GM23338 (cell line): ENCODE results near the gene CYTIP. TPM values are rescaled to one million over a fixed set of nuclear protein-coding genes. Genes with fewer than 3 reads are reported as not detected.

Experiments used
- ATAC-seq: fragments of 200-7000 bp; cut with Tn5 transposase; 3 replicates; pipeline ENCODE4 v1.9.1; 2020
- DNase-seq: peaks from one replicate; pipeline ENCODE4 v3.0.0-alpha.2; 2015; ENCODE audit warnings: low spot score
- H2AFZ ChIP-seq: fragments of 200-600 bp; sonication (generic); 2 replicates; pipeline ENCODE4 v1.8.0; 2016; ENCODE audit warnings: antibody characterized with exemption, mild to moderate bottlenecking, moderate library complexity
- H3F3A ChIP-seq: fragments of 200-600 bp; sonication (generic); replicated peaks from 2 replicates; pipeline ENCODE4 v1.8.0; 2017; ENCODE audit warnings: antibody characterized with exemption, mixed run types, low read depth
- H3K27ac ChIP-seq: fragments of 200-600 bp; sonication (generic); 2 replicates; pipeline ENCODE4 v1.6.1; 2016; ENCODE audit warnings: low read depth
- H3K27me3 ChIP-seq: fragments of 200-600 bp; sonication (generic); 2 replicates; pipeline ENCODE4 v1.8.0; 2016; ENCODE audit warnings: mild to moderate bottlenecking, mixed run types, moderate library complexity; ENCODE audit not compliant: insufficient read depth
- H3K36me3 ChIP-seq: fragments of 200-600 bp; sonication (generic); 2 replicates; pipeline ENCODE4 v1.8.0; 2016; ENCODE audit warnings: mild to moderate bottlenecking; ENCODE audit not compliant: insufficient read depth
- H3K4me1 ChIP-seq: fragments of 200-600 bp; sonication (generic); 2 replicates; pipeline ENCODE4 v1.8.0; 2016; ENCODE audit warnings: mild to moderate bottlenecking, moderate library complexity; ENCODE audit not compliant: insufficient read depth
- H3K4me2 ChIP-seq: fragments of 200-600 bp; sonication (generic); 2 replicates; pipeline ENCODE4 v1.7.1; 2017; ENCODE audit warnings: mixed run types
- H3K4me3 ChIP-seq: fragments of 200-600 bp; sonication (generic); 2 replicates; pipeline ENCODE4 v1.6.1; 2016; ENCODE audit warnings: mixed run types
- H3K79me2 ChIP-seq: fragments of 200-600 bp; sonication (generic); replicated peaks from 2 replicates; pipeline ENCODE4 v1.8.0; 2017; ENCODE audit warnings: mild to moderate bottlenecking; ENCODE audit not compliant: insufficient read depth
- H3K9me2 ChIP-seq: fragments of 200-600 bp; sonication (generic); 2 replicates; pipeline ENCODE4 v1.8.0; 2017; ENCODE audit not compliant: insufficient read depth
- H4K20me1 ChIP-seq: fragments of 200-600 bp; sonication (generic); replicated peaks from 2 replicates; pipeline ENCODE4 v1.8.0; 2017; ENCODE audit warnings: mild to moderate bottlenecking; ENCODE audit not compliant: insufficient read depth
- H3K27ac Mint-ChIP-seq: 2 replicates; pipeline ENCODE4 v1.8.0; 2020; ENCODE audit warnings: inconsistent platforms, mild to moderate bottlenecking, moderate library complexity, mixed read lengths
- H3K27me3 Mint-ChIP-seq: 3 replicates; pipeline ENCODE4 v1.8.0; 2022; ENCODE audit warnings: low read depth, mild to moderate bottlenecking, moderate library complexity, mixed read lengths, inconsistent platforms; ENCODE audit not compliant: insufficient read depth, poor library complexity
- H3K36me3 Mint-ChIP-seq: 3 replicates; pipeline ENCODE4 v1.8.0; 2021; ENCODE audit warnings: low read depth, mild to moderate bottlenecking, inconsistent platforms, moderate library complexity, mixed read lengths
- H3K4me1 Mint-ChIP-seq: 3 replicates; pipeline ENCODE4 v1.8.0; 2020; ENCODE audit warnings: mild to moderate bottlenecking, inconsistent platforms, mixed read lengths
- H3K4me3 Mint-ChIP-seq: 3 replicates; pipeline ENCODE4 v1.8.0; 2021; ENCODE audit warnings: moderate library complexity, mild to moderate bottlenecking, inconsistent platforms, mixed read lengths
- H3K9me3 Mint-ChIP-seq: 3 replicates; pipeline ENCODE4 v1.8.0; 2020; ENCODE audit warnings: moderate library complexity, mild to moderate bottlenecking, inconsistent platforms, mixed read lengths
- NANOG ChIP-seq: IDR thresholded peaks from 2 replicates; pipeline ENCODE4 v1.6.1; 2016; ENCODE audit warnings: antibody characterized with exemption, borderline replicate concordance
- POLR2AphosphoS5 ChIP-seq: IDR thresholded peaks from 2 replicates; pipeline ENCODE4 v1.6.1; 2016; ENCODE audit warnings: antibody characterized with exemption, low read depth
- ZNF114 ChIP-seq: fragments of 250-450 bp; sonication (Bioruptor Pico); IDR thresholded peaks from 2 replicates; pipeline ENCODE4 v1.5.0; 2020; ENCODE audit warnings: mild to moderate bottlenecking, moderate library complexity
- polyA plus RNA-seq: library from polyadenylated mRNA; unstranded; fragments of >200 nt; fragmentation: Nextera tagmentation; extraction: Ambion mirVana; gene quantifications from 2 replicates; pipeline ENCODE4 v1.2.1, GENCODE V29; 2016
- total RNA-seq: library from RNA; depleted of rRNA; stranded (reverse); fragments of >200 nt; shearing (Covaris generic); gene quantifications from 2 replicates; pipeline ENCODE4 v1.2.3, GENCODE V29; 2014
- TF ChIP-seq, protein P1 (sequence below): fragments of 250-450 bp; sonication (Bioruptor Pico); IDR thresholded peaks from 2 replicates; pipeline ENCODE4 v1.5.0; 2020; ENCODE audit warnings: mild to moderate bottlenecking, moderate library complexity
- TF ChIP-seq, protein P2 (sequence below): IDR thresholded peaks from one replicate; pipeline ENCODE4 v1.6.1; 2018; ENCODE audit warnings: antibody characterized with exemption; ENCODE audit not compliant: unreplicated experiment
- TF ChIP-seq, protein P3 (sequence below), 2 experiments: fragments of 200-600 bp in 1 of 2; sonication (generic) in 1 of 2; conservative IDR thresholded peaks; 2 replicates each; pipeline versions ENCODE4 v1.5.1 to v1.6.1; 2016 to 2017; ENCODE audit warnings: antibody characterized with exemption in 2 of 2, low read depth in 2 of 2, mild to moderate bottlenecking in 2 of 2, moderate library complexity in 1 of 2

CYTIP gene
- total and polyA plus RNA-seq, 2 experiments from 2014 or later = not detected

DNA sequence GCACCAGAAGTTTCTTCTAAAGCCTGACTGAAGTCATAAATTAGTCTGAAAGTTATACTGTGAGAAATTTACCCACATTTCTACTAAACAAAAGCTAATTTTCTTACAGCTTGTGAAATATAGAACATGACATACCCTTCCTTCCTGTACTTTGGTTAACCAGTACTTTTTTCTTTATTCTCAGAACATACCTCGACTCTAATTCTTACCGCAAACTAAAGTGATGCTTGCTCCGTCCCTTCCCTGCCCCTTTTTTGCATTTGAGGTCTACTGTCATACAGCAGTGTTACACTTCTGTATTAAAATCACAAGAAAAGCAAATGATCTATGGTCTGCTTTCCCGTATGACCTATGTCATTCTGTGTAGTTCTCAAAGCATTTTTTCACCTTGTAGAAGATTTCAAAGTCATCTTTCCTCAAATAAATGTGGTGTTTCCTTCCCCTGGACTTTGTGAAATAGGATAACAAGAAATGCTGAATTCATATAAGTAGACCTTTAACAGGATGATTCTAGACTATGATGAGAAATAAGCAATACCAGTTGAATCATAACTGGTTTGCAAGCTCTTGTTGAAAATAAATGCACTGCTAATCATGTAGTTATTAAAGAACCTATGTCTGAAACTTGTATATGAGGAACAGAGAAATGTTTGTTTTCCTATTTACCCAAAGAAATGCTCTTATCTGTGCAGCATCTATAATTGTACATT is 30.4 kb downstream of the CYTIP start:
- DNase-seq (no peak), ATAC-seq (no peak)
- Mint-ChIP-seq H3K27ac (no peak overlapping the region), H3K27me3 (no peaks in the 10 kb centered on the region), H3K36me3 (no peaks in the 10 kb centered on the region), H3K4me3 (no peak overlapping the region), H3K4me1 (no peaks in the 10 kb centered on the region), H3K9me3 (no peaks in the 10 kb centered on the region)
- Histone ChIP-seq H3K36me3 (no peaks in the 10 kb centered on the region), H4K20me1 (no peaks in the 10 kb centered on the region), H3K27ac (no peak overlapping the region), H3K9me2 (no peaks in the 10 kb centered on the region), H3K4me2 (no peak overlapping the region), H3K4me3 (no peak overlapping the region), H3F3A (no peaks in the 10 kb centered on the region), H2AFZ (no peak overlapping the region), H3K4me1 (no peaks in the 10 kb centered on the region), H3K79me2 (no peaks in the 10 kb centered on the region), H3K27me3 (no peaks in the 10 kb centered on the region)
- TF ChIP-seq POLR2AphosphoS5 (no peak), ZNF114 (CRISPR knock-in tag) (no peak), NANOG (no peak)
- TF ChIP-seq, protein P1, sequence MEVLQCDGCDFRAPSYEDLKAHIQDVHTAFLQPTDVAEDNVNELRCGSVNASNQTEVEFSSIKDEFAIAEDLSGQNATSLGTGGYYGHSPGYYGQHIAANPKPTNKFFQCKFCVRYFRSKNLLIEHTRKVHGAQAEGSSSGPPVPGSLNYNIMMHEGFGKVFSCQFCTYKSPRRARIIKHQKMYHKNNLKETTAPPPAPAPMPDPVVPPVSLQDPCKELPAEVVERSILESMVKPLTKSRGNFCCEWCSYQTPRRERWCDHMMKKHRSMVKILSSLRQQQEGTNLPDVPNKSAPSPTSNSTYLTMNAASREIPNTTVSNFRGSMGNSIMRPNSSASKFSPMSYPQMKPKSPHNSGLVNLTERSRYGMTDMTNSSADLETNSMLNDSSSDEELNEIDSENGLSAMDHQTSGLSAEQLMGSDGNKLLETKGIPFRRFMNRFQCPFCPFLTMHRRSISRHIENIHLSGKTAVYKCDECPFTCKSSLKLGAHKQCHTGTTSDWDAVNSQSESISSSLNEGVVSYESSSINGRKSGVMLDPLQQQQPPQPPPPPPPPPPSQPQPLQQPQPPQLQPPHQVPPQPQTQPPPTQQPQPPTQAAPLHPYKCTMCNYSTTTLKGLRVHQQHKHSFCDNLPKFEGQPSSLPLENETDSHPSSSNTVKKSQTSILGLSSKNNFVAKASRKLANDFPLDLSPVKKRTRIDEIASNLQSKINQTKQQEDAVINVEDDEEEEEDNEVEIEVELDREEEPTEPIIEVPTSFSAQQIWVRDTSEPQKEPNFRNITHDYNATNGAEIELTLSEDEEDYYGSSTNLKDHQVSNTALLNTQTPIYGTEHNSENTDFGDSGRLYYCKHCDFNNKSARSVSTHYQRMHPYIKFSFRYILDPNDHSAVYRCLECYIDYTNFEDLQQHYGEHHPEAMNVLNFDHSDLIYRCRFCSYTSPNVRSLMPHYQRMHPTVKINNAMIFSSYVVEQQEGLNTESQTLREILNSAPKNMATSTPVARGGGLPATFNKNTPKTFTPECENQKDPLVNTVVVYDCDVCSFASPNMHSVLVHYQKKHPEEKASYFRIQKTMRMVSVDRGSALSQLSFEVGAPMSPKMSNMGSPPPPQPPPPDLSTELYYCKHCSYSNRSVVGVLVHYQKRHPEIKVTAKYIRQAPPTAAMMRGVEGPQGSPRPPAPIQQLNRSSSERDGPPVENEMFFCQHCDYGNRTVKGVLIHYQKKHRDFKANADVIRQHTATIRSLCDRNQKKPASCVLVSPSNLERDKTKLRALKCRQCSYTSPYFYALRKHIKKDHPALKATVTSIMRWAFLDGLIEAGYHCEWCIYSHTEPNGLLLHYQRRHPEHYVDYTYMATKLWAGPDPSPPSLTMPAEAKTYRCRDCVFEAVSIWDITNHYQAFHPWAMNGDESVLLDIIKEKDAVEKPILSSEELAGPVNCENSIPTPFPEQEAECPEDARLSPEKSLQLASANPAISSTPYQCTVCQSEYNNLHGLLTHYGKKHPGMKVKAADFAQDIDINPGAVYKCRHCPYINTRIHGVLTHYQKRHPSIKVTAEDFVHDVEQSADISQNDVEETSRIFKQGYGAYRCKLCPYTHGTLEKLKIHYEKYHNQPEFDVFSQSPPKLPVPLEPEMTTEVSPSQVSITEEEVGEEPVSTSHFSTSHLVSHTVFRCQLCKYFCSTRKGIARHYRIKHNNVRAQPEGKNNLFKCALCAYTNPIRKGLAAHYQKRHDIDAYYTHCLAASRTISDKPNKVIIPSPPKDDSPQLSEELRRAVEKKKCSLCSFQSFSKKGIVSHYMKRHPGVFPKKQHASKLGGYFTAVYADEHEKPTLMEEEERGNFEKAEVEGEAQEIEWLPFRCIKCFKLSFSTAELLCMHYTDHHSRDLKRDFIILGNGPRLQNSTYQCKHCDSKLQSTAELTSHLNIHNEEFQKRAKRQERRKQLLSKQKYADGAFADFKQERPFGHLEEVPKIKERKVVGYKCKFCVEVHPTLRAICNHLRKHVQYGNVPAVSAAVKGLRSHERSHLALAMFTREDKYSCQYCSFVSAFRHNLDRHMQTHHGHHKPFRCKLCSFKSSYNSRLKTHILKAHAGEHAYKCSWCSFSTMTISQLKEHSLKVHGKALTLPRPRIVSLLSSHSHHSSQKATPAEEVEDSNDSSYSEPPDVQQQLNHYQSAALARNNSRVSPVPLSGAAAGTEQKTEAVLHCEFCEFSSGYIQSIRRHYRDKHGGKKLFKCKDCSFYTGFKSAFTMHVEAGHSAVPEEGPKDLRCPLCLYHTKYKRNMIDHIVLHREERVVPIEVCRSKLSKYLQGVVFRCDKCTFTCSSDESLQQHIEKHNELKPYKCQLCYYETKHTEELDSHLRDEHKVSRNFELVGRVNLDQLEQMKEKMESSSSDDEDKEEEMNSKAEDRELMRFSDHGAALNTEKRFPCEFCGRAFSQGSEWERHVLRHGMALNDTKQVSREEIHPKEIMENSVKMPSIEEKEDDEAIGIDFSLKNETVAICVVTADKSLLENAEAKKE (CRISPR knock-in tag) = no peak
- TF ChIP-seq, protein P2, sequence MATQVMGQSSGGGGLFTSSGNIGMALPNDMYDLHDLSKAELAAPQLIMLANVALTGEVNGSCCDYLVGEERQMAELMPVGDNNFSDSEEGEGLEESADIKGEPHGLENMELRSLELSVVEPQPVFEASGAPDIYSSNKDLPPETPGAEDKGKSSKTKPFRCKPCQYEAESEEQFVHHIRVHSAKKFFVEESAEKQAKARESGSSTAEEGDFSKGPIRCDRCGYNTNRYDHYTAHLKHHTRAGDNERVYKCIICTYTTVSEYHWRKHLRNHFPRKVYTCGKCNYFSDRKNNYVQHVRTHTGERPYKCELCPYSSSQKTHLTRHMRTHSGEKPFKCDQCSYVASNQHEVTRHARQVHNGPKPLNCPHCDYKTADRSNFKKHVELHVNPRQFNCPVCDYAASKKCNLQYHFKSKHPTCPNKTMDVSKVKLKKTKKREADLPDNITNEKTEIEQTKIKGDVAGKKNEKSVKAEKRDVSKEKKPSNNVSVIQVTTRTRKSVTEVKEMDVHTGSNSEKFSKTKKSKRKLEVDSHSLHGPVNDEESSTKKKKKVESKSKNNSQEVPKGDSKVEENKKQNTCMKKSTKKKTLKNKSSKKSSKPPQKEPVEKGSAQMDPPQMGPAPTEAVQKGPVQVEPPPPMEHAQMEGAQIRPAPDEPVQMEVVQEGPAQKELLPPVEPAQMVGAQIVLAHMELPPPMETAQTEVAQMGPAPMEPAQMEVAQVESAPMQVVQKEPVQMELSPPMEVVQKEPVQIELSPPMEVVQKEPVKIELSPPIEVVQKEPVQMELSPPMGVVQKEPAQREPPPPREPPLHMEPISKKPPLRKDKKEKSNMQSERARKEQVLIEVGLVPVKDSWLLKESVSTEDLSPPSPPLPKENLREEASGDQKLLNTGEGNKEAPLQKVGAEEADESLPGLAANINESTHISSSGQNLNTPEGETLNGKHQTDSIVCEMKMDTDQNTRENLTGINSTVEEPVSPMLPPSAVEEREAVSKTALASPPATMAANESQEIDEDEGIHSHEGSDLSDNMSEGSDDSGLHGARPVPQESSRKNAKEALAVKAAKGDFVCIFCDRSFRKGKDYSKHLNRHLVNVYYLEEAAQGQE = no peak
- TF ChIP-seq, protein P3, sequence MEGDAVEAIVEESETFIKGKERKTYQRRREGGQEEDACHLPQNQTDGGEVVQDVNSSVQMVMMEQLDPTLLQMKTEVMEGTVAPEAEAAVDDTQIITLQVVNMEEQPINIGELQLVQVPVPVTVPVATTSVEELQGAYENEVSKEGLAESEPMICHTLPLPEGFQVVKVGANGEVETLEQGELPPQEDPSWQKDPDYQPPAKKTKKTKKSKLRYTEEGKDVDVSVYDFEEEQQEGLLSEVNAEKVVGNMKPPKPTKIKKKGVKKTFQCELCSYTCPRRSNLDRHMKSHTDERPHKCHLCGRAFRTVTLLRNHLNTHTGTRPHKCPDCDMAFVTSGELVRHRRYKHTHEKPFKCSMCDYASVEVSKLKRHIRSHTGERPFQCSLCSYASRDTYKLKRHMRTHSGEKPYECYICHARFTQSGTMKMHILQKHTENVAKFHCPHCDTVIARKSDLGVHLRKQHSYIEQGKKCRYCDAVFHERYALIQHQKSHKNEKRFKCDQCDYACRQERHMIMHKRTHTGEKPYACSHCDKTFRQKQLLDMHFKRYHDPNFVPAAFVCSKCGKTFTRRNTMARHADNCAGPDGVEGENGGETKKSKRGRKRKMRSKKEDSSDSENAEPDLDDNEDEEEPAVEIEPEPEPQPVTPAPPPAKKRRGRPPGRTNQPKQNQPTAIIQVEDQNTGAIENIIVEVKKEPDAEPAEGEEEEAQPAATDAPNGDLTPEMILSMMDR (conservative IDR thresholded peaks at IDR 0.05; ENCODE audit: low read depth in 2 of 2) = no peak
